Coronary artery (tissue), 2 donors: ENCODE measurements around the gene LFNG.

ENCODE experiments used
- DNase-seq: peaks from one replicate; pipeline ENCODE4 v3.0.0-alpha.2; 2017; ENCODE audit warnings: low spot score
- H3K27ac ChIP-seq, 2 donors: fragments of 200-600 bp; sonication (generic); one replicate each; pipeline ENCODE4 v1.5.1; 2016 to 2019
- H3K4me3 ChIP-seq: fragments of 200-600 bp; sonication (generic); 2 replicates; pipeline ENCODE4 v1.5.1; 2016; ENCODE audit warnings: mild to moderate bottlenecking, moderate library complexity
- TF ChIP-seq, protein P1 (sequence below): fragments of 200-600 bp; sonication (generic); IDR thresholded peaks from one replicate; pipeline ENCODE4 v1.5.1; 2019; ENCODE audit warnings: antibody characterized with exemption

Gene LFNG

DNA sequence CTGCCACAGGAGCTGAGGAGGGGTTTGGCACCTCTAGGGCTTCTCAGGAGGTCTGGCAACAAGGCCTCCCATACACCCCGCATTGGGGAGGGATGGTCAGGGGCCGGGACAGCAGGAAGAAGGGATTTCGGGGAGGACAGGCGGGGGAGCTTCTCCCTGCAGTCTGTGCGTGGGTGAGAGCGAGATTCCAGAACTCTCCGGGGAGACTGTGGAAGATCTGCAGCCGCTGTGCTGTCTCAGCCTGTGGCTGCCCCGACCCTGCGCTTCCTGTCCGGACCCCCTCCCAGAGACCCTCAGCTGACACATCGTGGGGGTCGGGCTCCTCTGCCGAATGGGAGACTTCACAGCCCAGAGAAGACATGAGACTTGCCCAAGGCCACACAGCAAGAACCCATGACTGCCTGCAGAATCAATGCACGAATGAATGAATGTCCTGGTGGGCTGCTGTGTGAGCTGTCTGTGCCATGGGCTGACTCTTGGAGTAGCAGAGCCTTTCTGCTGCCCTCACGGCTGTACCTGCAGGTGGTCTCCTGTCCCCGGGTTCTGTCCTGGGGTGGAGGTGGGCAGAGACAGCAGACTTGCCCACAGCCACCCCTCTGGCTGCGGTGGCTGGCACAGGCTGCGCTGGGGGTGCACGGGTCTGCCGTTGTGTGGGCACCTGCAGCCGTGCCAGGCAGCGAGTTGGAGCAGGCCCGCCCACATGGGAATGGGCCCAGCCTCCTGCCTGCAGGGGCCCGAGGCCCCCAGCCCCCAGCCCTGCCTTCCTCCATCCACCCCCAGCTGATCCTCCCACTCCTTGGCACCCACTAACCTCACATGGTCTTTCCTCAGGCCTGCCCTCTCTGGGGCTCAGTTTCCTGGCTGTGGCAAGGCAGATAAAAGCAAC, 16.3 kb upstream of the LFNG start:
- TF ChIP-seq, protein P1, sequence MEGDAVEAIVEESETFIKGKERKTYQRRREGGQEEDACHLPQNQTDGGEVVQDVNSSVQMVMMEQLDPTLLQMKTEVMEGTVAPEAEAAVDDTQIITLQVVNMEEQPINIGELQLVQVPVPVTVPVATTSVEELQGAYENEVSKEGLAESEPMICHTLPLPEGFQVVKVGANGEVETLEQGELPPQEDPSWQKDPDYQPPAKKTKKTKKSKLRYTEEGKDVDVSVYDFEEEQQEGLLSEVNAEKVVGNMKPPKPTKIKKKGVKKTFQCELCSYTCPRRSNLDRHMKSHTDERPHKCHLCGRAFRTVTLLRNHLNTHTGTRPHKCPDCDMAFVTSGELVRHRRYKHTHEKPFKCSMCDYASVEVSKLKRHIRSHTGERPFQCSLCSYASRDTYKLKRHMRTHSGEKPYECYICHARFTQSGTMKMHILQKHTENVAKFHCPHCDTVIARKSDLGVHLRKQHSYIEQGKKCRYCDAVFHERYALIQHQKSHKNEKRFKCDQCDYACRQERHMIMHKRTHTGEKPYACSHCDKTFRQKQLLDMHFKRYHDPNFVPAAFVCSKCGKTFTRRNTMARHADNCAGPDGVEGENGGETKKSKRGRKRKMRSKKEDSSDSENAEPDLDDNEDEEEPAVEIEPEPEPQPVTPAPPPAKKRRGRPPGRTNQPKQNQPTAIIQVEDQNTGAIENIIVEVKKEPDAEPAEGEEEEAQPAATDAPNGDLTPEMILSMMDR: no peak

GRCh38 chr7:2504128-2504888, 15.3 kb upstream of the LFNG start:
- Histone ChIP-seq H3K27ac (no peak overlapping the region), H3K4me3 (no peak overlapping the region)
- DNase-seq: no peak
- TF ChIP-seq, protein P1: no peak

More for the DNA sequence above, 16.3 kb upstream of the LFNG start:
- Histone ChIP-seq H3K27ac (no peak overlapping the region), H3K4me3 (no peak overlapping the region)
- no peak for DNase-seq

GRCh38 chr7:2504889-2505375, 14.6 kb upstream of the LFNG start:
- no peak for DNase-seq
- no peak overlapping the region for H3K4me3 ChIP-seq
- TF ChIP-seq, protein P1: no peak
- no peak overlapping the region for H3K27ac ChIP-seq

DNA sequence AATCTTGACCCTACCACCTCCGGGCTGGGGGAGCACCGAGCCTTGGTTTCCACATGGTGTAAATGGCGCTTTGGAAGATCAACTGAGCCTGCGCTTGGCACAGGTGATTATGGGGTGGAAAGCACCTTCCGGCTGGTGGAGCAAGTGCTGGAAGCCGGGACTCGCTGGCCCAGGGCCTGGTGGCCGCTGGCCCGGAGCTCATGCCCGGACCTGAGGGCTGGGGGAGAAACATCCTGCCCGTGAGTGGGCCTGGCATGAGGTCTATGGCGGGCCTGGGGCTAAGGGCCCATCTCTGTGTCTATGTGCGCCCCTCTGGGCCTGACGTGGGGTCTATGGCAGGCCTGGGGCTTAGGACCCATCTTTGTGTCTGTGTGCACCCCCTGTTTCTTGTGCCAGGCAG, 14.2 kb upstream of the LFNG start:
- DNase-seq: no peak
- H3K27ac ChIP-seq: no peak overlapping the region
- H3K4me3 ChIP-seq: no peak overlapping the region
- TF ChIP-seq, protein P1: no peak

- Histone ChIP-seq H3K27ac (peak overlapping the region in 1 of 2 donors; percentile 51), H3K4me3 (no peak overlapping the region)
- TF ChIP-seq, protein P1: no peak
- no peak for DNase-seq
These were observed 12.2 kb upstream of the LFNG start for GRCh38 chr7:2507208-2507916.

DNA sequence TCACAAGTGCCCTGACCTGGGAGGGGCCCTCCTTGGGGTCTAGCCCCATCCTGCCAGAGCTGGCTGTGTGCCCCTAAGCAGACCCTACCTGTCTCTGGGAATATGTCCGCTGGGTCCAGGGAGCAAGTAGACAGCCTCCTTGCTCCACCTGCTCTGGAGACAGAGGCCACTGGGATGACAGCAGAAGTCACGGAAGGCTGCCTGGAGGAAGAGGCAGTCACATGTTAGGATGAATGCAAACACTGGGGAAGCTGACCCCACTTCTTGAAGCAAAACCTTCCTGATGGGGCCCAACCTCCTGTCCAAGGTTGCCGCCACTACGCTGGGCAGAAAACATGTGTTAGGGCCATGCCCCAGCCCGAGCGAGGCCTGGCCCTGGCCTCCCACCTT, 11.7 kb upstream of the LFNG start:
- Histone ChIP-seq H3K4me3 (no peak overlapping the region), H3K27ac (peak overlapping the region in 1 of 2 donors; percentile 51)
- TF ChIP-seq, protein P1: no peak
- DNase-seq: no peak
